Measurements from ENCODE around the gene GUK1.

Gene GUK1

GRCh38 chr1:228151180-228151925 lies 11.3 kb downstream of the GUK1 start:
- no peak for DNase-seq

- no peak for DNase-seq
Observed at GRCh38 chr1:228152097-228152917, 12.2 kb downstream of the GUK1 start.

GRCh38 chr1:228152918-228153258 lies 12.8 kb downstream of the GUK1 start:
- DNase-seq: no peak

GRCh38 chr1:228154021-228154669 lies 14.1 kb downstream of the GUK1 start:
- no peak for DNase-seq

- DNase-seq: no peak
Observed at GRCh38 chr1:228154670-228155571, 14.8 kb downstream of the GUK1 start.

- no peak for DNase-seq
Observed at GRCh38 chr1:228155596-228156514, 15.8 kb downstream of the GUK1 start.

GRCh38 chr1:228156515-228156881 lies 16.4 kb downstream of the GUK1 start:
- no peak for DNase-seq

GRCh38 chr1:228156941-228157728 lies 17.1 kb downstream of the GUK1 start:
- no peak for DNase-seq

- no peak for DNase-seq
Observed at GRCh38 chr1:228157729-228158126, 17.6 kb downstream of the GUK1 start.

- no peak for DNase-seq
Observed at GRCh38 chr1:228158151-228159007, 18.3 kb downstream of the GUK1 start.

GRCh38 chr1:228159008-228159665 lies 19.1 kb downstream of the GUK1 start:
- DNase-seq: no peak

GRCh38 chr1:228160201-228160761 lies 20.2 kb downstream of the GUK1 start:
- DNase-seq: no peak

- no peak for DNase-seq
Observed at GRCh38 chr1:228161362-228161761, 21.3 kb downstream of the GUK1 start.

GRCh38 chr1:228161866-228162265 lies 21.8 kb downstream of the GUK1 start:
- no peak for DNase-seq

- DNase-seq: no peak
Observed at GRCh38 chr1:228162286-228163006, 22.4 kb downstream of the GUK1 start.

- no peak for DNase-seq
Observed at GRCh38 chr1:228163007-228163753, 23.1 kb downstream of the GUK1 start.

GRCh38 chr1:228163776-228164519 lies 23.9 kb downstream of the GUK1 start:
- no peak for DNase-seq

All from T1000 (cell line).